Neural progenitor cell (in vitro differentiated cells): ENCODE measurements around the gene TUFT1. TPM values are rescaled to one million over a fixed set of nuclear protein-coding genes. Genes with fewer than 3 reads are reported as not detected.

Source experiments
- DNase-seq: peaks from one replicate; pipeline ENCODE4 v3.0.0-alpha.2; 2016; ENCODE audit warnings: low spot score
- H2AFZ ChIP-seq: fragments of 200-600 bp; sonication (generic); replicated peaks from 2 replicates; pipeline ENCODE4 v1.6.1; 2016; ENCODE audit warnings: antibody characterized with exemption
- H3F3A ChIP-seq: fragments of 200-600 bp; sonication (generic); 2 replicates; pipeline ENCODE4 v1.6.1; 2016; ENCODE audit warnings: antibody characterized with exemption, low read depth
- H3K27ac ChIP-seq: fragments of 200-600 bp; sonication (generic); 2 replicates; pipeline ENCODE4 v1.5.1; 2016; ENCODE audit warnings: mild to moderate bottlenecking
- H3K27me3 ChIP-seq: fragments of 200-600 bp; sonication (generic); 2 replicates; pipeline ENCODE4 v1.6.1; 2016; ENCODE audit warnings: mild to moderate bottlenecking, moderate library complexity
- H3K36me3 ChIP-seq: fragments of 200-600 bp; sonication (generic); 2 replicates; pipeline ENCODE4 v1.5.1; 2016
- H3K4me1 ChIP-seq: fragments of 200-600 bp; sonication (generic); 2 replicates; pipeline ENCODE4 v1.6.1; 2016; ENCODE audit warnings: mixed run types
- H3K4me2 ChIP-seq: fragments of 200-600 bp; sonication (generic); 2 replicates; pipeline ENCODE4 v1.6.1; 2016
- H3K4me3 ChIP-seq: fragments of 200-600 bp; sonication (generic); 2 replicates; pipeline ENCODE4 v1.5.1; 2016
- H3K79me2 ChIP-seq: fragments of 200-600 bp; sonication (generic); 2 replicates; pipeline ENCODE4 v1.6.1; 2016; ENCODE audit warnings: low read depth
- H3K9ac ChIP-seq: fragments of 200-600 bp; sonication (generic); 2 replicates; pipeline ENCODE4 v1.6.1; 2016
- H3K9me3 ChIP-seq: fragments of 200-600 bp; sonication (generic); 2 replicates; pipeline ENCODE4 v1.5.1; 2016; ENCODE audit warnings: low read depth
- H4K20me1 ChIP-seq: fragments of 200-600 bp; sonication (generic); 2 replicates; pipeline ENCODE4 v1.6.1; 2016; ENCODE audit warnings: low read depth
- H3K27ac Mint-ChIP-seq: 3 replicates; pipeline ENCODE4 v1.8.0; 2021; ENCODE audit warnings: mixed read lengths
- H3K27me3 Mint-ChIP-seq: 2 replicates; pipeline ENCODE4 v1.8.0; 2022; ENCODE audit warnings: low read depth, mild to moderate bottlenecking, inconsistent platforms, moderate library complexity, mixed read lengths; ENCODE audit not compliant: insufficient read depth
- H3K36me3 Mint-ChIP-seq: 3 replicates; pipeline ENCODE4 v1.8.0; 2021; ENCODE audit warnings: mixed read lengths
- H3K4me1 Mint-ChIP-seq: 3 replicates; pipeline ENCODE4 v1.8.0; 2021; ENCODE audit warnings: mixed read lengths
- H3K4me3 Mint-ChIP-seq: 3 replicates; pipeline ENCODE4 v1.8.0; 2021; ENCODE audit warnings: mild to moderate bottlenecking, moderate library complexity, mixed read lengths
- H3K9me3 Mint-ChIP-seq: 3 replicates; pipeline ENCODE4 v1.8.0; 2020; ENCODE audit warnings: mixed read lengths
- EZH2 ChIP-seq: fragments of 200-600 bp; sonication (generic); IDR thresholded peaks from 2 replicates; pipeline ENCODE4 v1.6.1; 2017; ENCODE audit warnings: antibody characterized with exemption, mild to moderate bottlenecking, moderate library complexity
- EZH2phosphoT487 ChIP-seq: fragments of 200-600 bp; sonication (generic); IDR thresholded peaks from 2 replicates; pipeline ENCODE4 v1.6.1; 2017; ENCODE audit warnings: antibody characterized with exemption
- total RNA-seq: library from RNA; depleted of rRNA; stranded (reverse); fragments of >200 nt; gene quantifications from 2 replicates; pipeline ENCODE4 v1.2.3, GENCODE V29; 2015; ENCODE audit warnings: low replicate concordance
- TF ChIP-seq, protein P1 (sequence below): fragments of 200-600 bp; sonication (generic); IDR thresholded peaks from 2 replicates; pipeline ENCODE4 v1.5.1; 2017; ENCODE audit warnings: antibody characterized with exemption, mild to moderate bottlenecking

Gene TUFT1
- total RNA-seq, 1 donor from 2014 or later, result 9.3 TPM

DNA sequence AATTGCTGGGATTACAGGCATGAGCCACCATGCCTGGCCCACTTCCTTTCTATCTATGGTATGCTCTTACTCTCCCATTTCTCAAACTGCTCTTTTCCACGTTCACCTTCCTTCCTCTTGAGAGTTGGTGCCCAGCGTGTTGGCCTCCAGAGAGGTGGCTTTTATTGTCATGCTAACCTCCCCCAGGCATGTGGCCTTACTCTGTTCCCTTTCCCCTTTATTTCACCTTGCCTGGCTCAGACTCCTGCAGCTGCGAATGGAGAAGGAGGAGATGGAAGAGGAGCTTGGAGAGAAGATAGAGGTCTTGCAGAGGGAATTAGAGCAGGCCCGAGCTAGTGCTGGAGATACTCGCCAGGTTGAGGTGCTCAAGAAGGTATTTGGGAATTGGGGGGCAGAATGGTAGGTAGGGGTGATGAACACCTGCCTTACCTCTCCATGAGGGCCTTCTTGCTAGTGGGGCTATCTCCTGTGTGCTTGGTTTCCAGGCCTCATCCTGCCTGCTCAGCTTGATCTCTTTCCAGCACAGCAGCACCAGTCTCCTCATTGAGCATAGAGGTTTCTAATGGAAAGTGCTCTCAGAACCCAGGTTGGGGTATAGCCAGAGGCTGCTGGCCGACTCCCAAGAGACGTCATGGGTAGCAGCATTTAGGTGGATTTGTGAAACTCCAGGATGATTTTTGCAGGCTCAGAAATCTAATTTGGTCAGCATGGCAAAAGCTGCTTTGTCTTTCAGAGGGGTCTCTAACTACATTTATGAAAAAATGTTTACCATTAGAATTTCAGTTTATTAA lies 13.2 kb upstream of the TUFT1 start:
- no peak overlapping the region for H3K27ac ChIP-seq
- no peaks in the 10 kb centered on the region for H3K79me2 ChIP-seq
- no peaks in the 10 kb centered on the region for H3F3A ChIP-seq
- H3K36me3 Mint-ChIP-seq, result peaks cover 3% of the 10 kb centered on the region
- H4K20me1 ChIP-seq, result no peaks in the 10 kb centered on the region
- peaks cover 5% of the 10 kb centered on the region for H3K27me3 Mint-ChIP-seq
- H2AFZ ChIP-seq, result no peak overlapping the region
- no peak overlapping the region for H3K27ac Mint-ChIP-seq
- TF ChIP-seq EZH2, result no peak
- TF ChIP-seq, protein P1, sequence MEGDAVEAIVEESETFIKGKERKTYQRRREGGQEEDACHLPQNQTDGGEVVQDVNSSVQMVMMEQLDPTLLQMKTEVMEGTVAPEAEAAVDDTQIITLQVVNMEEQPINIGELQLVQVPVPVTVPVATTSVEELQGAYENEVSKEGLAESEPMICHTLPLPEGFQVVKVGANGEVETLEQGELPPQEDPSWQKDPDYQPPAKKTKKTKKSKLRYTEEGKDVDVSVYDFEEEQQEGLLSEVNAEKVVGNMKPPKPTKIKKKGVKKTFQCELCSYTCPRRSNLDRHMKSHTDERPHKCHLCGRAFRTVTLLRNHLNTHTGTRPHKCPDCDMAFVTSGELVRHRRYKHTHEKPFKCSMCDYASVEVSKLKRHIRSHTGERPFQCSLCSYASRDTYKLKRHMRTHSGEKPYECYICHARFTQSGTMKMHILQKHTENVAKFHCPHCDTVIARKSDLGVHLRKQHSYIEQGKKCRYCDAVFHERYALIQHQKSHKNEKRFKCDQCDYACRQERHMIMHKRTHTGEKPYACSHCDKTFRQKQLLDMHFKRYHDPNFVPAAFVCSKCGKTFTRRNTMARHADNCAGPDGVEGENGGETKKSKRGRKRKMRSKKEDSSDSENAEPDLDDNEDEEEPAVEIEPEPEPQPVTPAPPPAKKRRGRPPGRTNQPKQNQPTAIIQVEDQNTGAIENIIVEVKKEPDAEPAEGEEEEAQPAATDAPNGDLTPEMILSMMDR, result no peak
- TF ChIP-seq EZH2phosphoT487, result no peak
- H3K36me3 ChIP-seq, result no peaks in the 10 kb centered on the region
- DNase-seq, result no peak
- H3K4me3 Mint-ChIP-seq, result no peak overlapping the region
- peaks cover 1% of the 10 kb centered on the region for H3K4me1 Mint-ChIP-seq
- H3K9me3 ChIP-seq, result no peaks in the 10 kb centered on the region
- no peak overlapping the region for H3K4me2 ChIP-seq
- no peaks in the 10 kb centered on the region for H3K4me1 ChIP-seq
- H3K27me3 ChIP-seq, result no peaks in the 10 kb centered on the region
- H3K9me3 Mint-ChIP-seq, result no peaks in the 10 kb centered on the region
- no peak overlapping the region for H3K9ac ChIP-seq
- no peak overlapping the region for H3K4me3 ChIP-seq

DNA sequence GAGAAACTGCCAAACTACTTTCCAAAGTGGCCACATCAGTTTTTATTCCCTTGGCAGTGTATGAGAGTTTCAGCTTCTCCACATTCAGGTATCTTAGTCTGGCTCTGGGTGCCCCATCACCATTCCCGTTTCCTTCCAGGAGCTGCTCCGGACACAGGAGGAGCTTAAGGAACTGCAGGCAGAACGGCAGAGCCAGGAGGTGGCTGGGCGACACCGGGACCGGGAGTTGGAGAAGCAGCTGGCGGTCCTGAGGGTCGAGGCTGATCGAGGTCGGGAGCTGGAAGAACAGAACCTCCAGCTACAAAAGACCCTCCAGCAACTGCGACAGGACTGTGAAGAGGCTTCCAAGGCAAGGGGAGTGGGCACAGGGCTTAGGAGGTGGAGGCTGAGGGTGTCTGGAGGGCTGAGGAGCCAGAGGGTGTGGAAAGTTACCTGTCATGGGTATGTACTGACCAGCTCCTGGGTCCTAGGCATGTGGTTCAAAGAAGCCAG lies 10.9 kb upstream of the TUFT1 start:
- Histone ChIP-seq H3K27ac (no peak overlapping the region), H3F3A (no peaks in the 10 kb centered on the region), H3K79me2 (no peaks in the 10 kb centered on the region), H3K36me3 (no peaks in the 10 kb centered on the region), H3K27me3 (no peaks in the 10 kb centered on the region), H4K20me1 (no peaks in the 10 kb centered on the region), H3K4me3 (no peak overlapping the region), H2AFZ (no peak overlapping the region), H3K9me3 (no peaks in the 10 kb centered on the region), H3K4me2 (no peak overlapping the region), H3K4me1 (no peaks in the 10 kb centered on the region), H3K9ac (no peak overlapping the region)
- no peak for DNase-seq
- peaks cover 17% of the 10 kb centered on the region for H3K4me1 Mint-ChIP-seq
- TF ChIP-seq EZH2phosphoT487 (no peak), EZH2 (no peak)
- TF ChIP-seq, protein P1, result no peak
- H3K9me3 Mint-ChIP-seq, result no peaks in the 10 kb centered on the region
- H3K36me3 Mint-ChIP-seq, result peaks cover 3% of the 10 kb centered on the region
- no peak overlapping the region for H3K4me3 Mint-ChIP-seq
- no peak overlapping the region for H3K27ac Mint-ChIP-seq
- H3K27me3 Mint-ChIP-seq, result peaks cover 5% of the 10 kb centered on the region

- Mint-ChIP-seq H3K36me3 (peaks cover 3% of the 10 kb centered on the region), H3K9me3 (no peaks in the 10 kb centered on the region), H3K4me1 (peaks cover 23% of the 10 kb centered on the region), H3K27me3 (peaks cover 5% of the 10 kb centered on the region), H3K4me3 (no peak overlapping the region), H3K27ac (no peak overlapping the region)
- Histone ChIP-seq H4K20me1 (no peaks in the 10 kb centered on the region), H3K4me1 (no peaks in the 10 kb centered on the region), H3K27me3 (no peaks in the 10 kb centered on the region), H3K9me3 (no peaks in the 10 kb centered on the region), H3K27ac (no peak overlapping the region), H3K36me3 (no peaks in the 10 kb centered on the region), H3K4me3 (no peak overlapping the region), H2AFZ (no peak overlapping the region), H3K4me2 (no peak overlapping the region), H3K9ac (no peak overlapping the region), H3F3A (no peaks in the 10 kb centered on the region), H3K79me2 (no peaks in the 10 kb centered on the region)
- no peak for DNase-seq
- TF ChIP-seq EZH2phosphoT487, result no peak
- TF ChIP-seq, protein P1, result no peak
- TF ChIP-seq EZH2, result no peak
These were observed 10.3 kb upstream of the TUFT1 start for GRCh38 chr1:151529781-151530180.
